T-helper 1 cell treated with Interleukin-12 subunit alpha and Interleukin-12 subunit beta and Interleukin-4 antibody, amounts not matched to agents 30 μg/mL and 1 μg/mL, for 36 hours (primary cell): Measurements from ENCODE around the gene SLC35F1.
"Not testable (repeated sequence)": the region's sequence is repeated elsewhere in the genome, so short reads cannot be mapped to it uniquely, and the experiment has no call there.

Experiments
- H3K27ac Mint-ChIP-seq: one replicate; pipeline ENCODE4 v1.8.0; 2021; ENCODE audit warnings: mild to moderate bottlenecking, mixed read lengths
- H3K27me3 Mint-ChIP-seq: one replicate; pipeline ENCODE4 v1.8.0; 2021; ENCODE audit warnings: low read depth, mixed read lengths
- H3K36me3 Mint-ChIP-seq: one replicate; pipeline ENCODE4 v1.8.0; 2021; ENCODE audit warnings: low read depth, mixed read lengths
- H3K4me1 Mint-ChIP-seq: one replicate; pipeline ENCODE4 v1.8.0; 2021; ENCODE audit warnings: low read depth, mixed read lengths
- H3K4me3 Mint-ChIP-seq: one replicate; pipeline ENCODE4 v1.8.0; 2021; ENCODE audit warnings: mild to moderate bottlenecking, moderate library complexity, mixed read lengths
- H3K9me3 Mint-ChIP-seq: one replicate; pipeline ENCODE4 v1.8.0; 2021; ENCODE audit warnings: mixed read lengths

The SLC35F1 gene

DNA sequence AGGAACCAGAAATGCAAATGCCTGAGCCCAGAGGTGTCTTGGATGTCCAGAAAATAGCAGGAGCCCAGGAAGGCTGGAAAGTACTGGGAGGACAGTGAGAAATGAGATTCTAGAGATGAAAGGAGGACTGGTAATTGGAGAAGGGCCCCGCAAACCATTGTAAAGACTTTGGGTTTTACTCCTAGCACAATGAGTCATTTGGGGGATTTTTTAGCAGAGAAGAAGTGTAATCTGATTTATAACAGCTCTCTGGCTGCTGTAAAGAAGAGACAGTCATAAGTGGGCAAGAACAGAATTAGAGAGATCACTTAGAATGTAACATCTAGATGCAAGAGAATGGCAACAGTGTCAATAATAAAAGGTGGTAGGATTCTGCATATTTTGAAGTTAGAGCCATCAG lies 40.2 kb downstream of the SLC35F1 start:
- H3K27me3 Mint-ChIP-seq: no peaks in the 10 kb centered on the region
- H3K4me1 Mint-ChIP-seq: peaks cover 2% of the 10 kb centered on the region
- no peak overlapping the region for H3K27ac Mint-ChIP-seq
- H3K4me3 Mint-ChIP-seq: no peak overlapping the region
- H3K9me3 Mint-ChIP-seq: no peaks in the 10 kb centered on the region
- no peaks in the 10 kb centered on the region for H3K36me3 Mint-ChIP-seq

DNA sequence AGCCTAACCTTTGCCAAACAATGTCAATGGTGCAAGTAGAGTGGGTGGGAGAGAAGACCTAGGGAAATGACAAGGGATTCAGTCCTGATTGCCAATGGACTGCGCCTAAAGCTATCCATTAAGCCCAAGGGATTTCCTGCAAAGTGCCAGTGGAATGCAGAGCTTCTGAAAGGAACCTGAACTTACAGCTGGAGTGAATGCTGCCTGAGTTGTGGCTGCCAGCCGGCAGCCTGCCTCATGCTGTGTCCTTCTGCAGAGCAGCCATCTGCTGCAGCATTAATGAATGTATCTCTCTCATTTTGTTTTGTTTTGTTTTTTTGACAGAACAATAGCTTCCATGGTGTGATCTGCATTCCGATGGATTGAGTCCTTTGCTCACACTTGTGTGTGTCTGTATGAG lies 44.7 kb downstream of the SLC35F1 start:
- Mint-ChIP-seq H3K4me1 (no peaks in the 10 kb centered on the region), H3K9me3 (no peaks in the 10 kb centered on the region), H3K36me3 (no peaks in the 10 kb centered on the region), H3K4me3 (no peak overlapping the region), H3K27ac (no peak overlapping the region), H3K27me3 (no peaks in the 10 kb centered on the region)

DNA sequence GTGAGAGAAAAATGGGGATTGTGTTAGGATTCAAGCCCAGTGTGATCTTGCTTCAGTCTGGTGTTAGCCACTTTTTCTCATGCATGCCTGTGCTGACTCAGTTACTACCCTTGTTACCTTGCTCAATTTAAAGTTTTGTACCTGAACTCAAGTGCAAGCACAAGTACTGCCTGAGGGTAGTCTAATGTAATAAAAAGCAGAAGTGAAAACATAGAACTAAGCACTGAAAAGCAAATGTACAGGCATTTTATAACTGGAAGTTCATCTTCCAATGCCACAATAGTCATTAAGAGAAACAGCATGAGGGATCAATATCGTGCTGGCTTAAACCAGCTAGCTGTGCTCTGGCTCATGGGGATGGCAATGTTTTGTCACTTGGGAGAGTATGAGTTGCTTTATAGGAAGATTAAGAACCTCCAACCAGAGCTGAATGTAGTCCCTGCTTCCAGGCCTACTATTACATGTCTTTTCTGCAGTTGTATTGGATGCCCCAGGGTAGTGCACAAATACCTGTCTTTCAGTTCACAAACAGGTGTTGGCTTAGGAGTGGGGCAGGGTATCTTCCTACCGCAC lies 48.7 kb downstream of the SLC35F1 start:
- Mint-ChIP-seq H3K9me3 (no peaks in the 10 kb centered on the region), H3K4me1 (no peaks in the 10 kb centered on the region), H3K27ac (no peak overlapping the region), H3K4me3 (no peak overlapping the region), H3K27me3 (no peaks in the 10 kb centered on the region), H3K36me3 (no peaks in the 10 kb centered on the region)

DNA sequence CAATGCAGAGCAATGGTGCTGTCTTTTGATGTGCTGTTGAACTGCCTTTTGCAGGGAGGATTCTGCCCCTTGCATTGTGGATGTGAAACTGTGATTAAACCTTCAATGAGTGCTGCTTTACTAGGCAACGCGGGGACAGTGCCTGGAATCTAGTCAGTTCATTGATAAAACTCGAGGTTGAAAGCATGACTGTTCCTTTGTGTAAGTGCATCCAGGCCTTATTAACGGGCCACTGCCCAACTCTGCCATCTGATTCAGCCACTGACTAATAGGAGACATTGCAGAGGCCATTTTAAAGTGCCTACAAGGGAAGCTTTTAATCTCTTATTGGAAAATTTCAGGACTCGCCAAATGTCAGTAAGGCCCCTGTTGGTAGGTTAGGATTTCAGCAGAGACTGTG lies 49.3 kb downstream of the SLC35F1 start:
- no peaks in the 10 kb centered on the region for H3K9me3 Mint-ChIP-seq
- H3K4me1 Mint-ChIP-seq: no peaks in the 10 kb centered on the region
- no peak overlapping the region for H3K4me3 Mint-ChIP-seq
- no peaks in the 10 kb centered on the region for H3K27me3 Mint-ChIP-seq
- no peaks in the 10 kb centered on the region for H3K36me3 Mint-ChIP-seq
- no peak overlapping the region for H3K27ac Mint-ChIP-seq

DNA sequence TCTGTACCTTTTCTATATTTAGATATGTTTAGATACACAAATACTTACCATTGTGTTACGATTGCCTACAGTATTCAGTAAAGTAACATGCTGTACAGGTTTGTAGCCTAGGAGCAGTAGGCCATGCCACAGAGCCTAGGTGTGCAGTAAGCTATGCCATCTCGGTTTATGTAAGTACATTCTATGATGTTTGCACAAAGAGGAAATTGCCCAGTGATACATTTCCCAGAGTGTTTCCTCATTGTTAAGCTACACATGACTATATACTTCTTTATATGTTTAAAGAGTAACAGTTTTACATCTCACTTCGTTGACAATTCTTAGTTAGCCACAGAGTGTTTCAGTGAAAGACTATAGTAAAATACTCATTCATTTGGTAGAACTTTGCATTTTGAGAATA lies 51.5 kb downstream of the SLC35F1 start:
- H3K36me3 Mint-ChIP-seq: no peaks in the 10 kb centered on the region
- no peak overlapping the region for H3K27ac Mint-ChIP-seq
- H3K4me3 Mint-ChIP-seq: no peak overlapping the region
- no peaks in the 10 kb centered on the region for H3K4me1 Mint-ChIP-seq
- H3K27me3 Mint-ChIP-seq: no peaks in the 10 kb centered on the region
- no peaks in the 10 kb centered on the region for H3K9me3 Mint-ChIP-seq

DNA sequence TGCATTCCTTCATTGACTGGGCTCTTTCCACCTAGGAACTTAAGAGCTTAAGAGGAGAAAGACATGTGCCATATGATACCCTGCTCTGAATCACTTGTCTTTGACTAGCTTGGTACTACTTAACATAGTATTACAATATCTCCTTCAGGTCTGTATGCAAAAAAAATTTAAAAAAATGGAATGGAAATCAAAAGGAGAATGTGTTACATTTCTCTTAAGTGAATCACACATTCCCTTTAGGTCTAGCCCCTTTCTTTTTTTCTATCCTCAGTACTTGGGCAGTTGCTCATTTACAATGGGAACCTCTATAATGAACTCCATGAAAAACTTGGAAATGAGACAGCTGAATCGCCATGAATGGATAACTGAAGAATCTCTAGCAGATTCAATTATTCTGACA lies 53.8 kb downstream of the SLC35F1 start:
- no peak overlapping the region for H3K4me3 Mint-ChIP-seq
- H3K27me3 Mint-ChIP-seq: no peaks in the 10 kb centered on the region
- H3K27ac Mint-ChIP-seq: no peak overlapping the region
- H3K36me3 Mint-ChIP-seq: no peaks in the 10 kb centered on the region
- peaks cover 6% of the 10 kb centered on the region for H3K9me3 Mint-ChIP-seq
- no peaks in the 10 kb centered on the region for H3K4me1 Mint-ChIP-seq

DNA sequence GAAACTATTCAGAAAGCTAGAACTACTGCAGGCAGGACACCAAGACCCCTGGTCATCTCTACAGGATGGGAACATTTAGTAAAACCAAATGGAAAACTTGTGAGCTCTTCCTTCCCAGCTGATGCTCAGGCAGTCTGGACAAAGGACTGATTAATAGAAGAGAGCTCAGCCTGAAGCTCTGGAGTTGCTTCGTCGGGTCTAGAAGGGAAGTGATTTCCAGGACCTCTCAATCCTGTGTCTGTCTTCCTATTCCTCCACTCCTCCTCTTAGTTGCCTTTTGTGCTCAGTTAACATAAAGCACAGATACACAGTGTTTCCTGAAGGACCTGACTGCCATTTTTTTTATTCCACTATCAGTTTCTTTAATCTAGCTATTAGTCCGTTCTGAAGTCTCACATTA lies 54.2 kb downstream of the SLC35F1 start:
- H3K36me3 Mint-ChIP-seq: no peaks in the 10 kb centered on the region
- H3K4me3 Mint-ChIP-seq: no peak overlapping the region
- no peak overlapping the region for H3K27ac Mint-ChIP-seq
- no peaks in the 10 kb centered on the region for H3K4me1 Mint-ChIP-seq
- H3K9me3 Mint-ChIP-seq: peaks cover 8% of the 10 kb centered on the region
- no peaks in the 10 kb centered on the region for H3K27me3 Mint-ChIP-seq

DNA sequence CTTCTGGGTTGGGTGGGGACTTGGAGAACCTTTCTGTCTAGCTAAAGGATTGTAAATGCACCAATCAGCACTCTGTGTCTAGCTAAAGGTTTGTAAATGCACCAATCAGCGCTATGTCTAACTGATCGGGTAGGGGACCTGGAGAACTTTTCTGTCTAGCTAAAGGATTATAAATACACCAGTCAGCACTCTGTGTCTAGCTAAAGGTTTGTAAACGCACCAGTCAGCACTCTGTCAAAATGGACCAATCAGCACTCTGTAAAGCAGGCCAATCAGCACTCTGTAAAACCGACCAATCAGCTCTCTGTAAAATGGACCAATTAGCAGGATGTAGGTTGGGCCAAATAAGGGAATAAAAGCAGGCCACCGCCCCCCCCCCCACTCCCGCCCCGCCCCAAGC lies 58.7 kb downstream of the SLC35F1 start:
- H3K4me3 Mint-ChIP-seq, H3K4me1 Mint-ChIP-seq, H3K27ac Mint-ChIP-seq, H3K27me3 Mint-ChIP-seq, H3K36me3 Mint-ChIP-seq: not testable (repeated sequence)
- H3K9me3 Mint-ChIP-seq: peaks cover 12% of the 10 kb centered on the region

DNA sequence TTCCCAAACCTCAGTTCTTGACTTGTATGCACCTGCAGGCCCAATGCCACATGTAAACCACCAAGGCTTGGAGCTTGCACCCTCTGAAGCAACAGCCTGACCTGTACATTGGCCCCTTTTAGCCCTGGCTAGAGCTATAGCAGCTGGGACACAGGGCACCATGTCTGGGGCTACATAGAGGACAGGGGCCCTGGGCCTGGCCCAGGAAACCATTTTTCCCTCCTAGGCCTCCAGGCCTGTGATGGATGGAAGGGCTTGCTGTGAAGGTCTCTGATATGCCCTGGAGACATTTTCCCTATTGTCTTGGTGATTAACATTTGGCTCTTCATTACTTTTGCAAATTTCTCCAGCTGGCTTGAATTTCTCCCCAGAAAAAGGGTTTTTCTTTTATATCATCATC lies 64.6 kb downstream of the SLC35F1 start:
- Mint-ChIP-seq H3K27ac (no peak overlapping the region), H3K36me3 (no peaks in the 10 kb centered on the region), H3K27me3 (no peaks in the 10 kb centered on the region), H3K4me3 (no peak overlapping the region), H3K9me3 (peaks cover 7% of the 10 kb centered on the region), H3K4me1 (no peaks in the 10 kb centered on the region)

DNA sequence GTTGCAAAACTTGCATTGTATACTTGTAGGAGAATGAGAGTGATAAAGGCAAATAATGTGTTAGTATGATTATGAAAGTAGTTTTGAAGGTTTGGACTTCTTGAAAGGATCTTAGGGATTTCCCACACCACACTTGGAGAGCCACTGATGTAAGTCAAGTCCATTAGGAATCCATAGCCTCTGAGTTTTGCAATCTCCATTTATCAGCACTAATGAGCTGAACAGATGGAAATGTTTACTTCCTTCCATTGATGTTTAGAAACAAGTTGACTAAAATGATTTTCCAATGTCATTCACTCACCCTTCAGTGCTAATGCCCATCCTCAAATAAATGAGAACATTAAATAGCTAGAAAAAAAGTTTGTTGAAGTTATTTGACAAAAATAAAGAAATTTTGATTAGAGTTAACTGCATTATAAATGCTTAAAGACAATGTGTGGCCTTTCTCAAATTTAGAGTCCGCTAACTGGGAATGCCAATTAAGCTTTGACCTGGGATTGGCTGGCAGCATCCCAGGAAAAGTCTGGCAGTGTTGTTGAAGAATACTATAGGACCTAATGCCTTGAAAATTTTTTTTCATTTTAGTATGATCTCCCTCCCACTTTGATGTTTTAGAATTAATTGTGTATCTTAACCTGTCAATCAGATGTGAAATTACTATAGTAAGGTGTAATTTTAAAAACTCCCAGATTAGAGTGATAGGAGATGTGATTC lies 68.0 kb downstream of the SLC35F1 start:
- Mint-ChIP-seq H3K36me3 (no peaks in the 10 kb centered on the region), H3K4me3 (no peak overlapping the region), H3K4me1 (no peaks in the 10 kb centered on the region), H3K27me3 (peaks cover 8% of the 10 kb centered on the region), H3K9me3 (peaks cover 6% of the 10 kb centered on the region), H3K27ac (no peak overlapping the region)

DNA sequence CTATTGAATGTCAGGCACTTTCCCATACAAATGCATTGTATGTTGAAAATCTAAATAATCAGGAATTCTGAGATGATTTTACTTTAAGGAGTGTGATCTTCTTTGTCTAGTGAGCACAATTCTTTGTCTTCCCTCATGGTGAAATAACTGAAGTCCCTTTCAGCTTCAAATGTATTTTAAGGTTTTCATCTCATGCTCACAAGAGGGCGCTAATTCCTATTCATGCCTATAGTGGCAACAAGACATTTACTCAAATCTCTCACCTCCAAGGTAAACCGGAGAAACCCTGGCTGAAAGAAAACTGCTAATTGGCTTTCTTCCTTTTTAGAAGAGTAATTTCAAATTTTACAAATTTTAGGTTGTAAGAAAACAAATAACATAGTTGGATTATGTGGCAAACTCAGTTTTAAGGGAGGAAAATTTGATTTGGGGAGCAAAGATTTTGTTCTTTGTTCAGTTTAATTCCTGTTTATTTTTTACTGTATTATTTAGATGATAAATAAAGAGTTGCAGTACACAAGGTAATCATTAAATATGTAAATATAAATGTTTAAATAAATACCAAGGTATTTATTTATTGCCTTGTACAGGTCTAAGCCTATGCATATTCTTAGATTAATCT lies 69.1 kb downstream of the SLC35F1 start:
- H3K36me3 Mint-ChIP-seq: no peaks in the 10 kb centered on the region
- no peak overlapping the region for H3K4me3 Mint-ChIP-seq
- peaks cover 8% of the 10 kb centered on the region for H3K27me3 Mint-ChIP-seq
- no peak overlapping the region for H3K27ac Mint-ChIP-seq
- H3K4me1 Mint-ChIP-seq: no peaks in the 10 kb centered on the region
- H3K9me3 Mint-ChIP-seq: peaks cover 6% of the 10 kb centered on the region

DNA sequence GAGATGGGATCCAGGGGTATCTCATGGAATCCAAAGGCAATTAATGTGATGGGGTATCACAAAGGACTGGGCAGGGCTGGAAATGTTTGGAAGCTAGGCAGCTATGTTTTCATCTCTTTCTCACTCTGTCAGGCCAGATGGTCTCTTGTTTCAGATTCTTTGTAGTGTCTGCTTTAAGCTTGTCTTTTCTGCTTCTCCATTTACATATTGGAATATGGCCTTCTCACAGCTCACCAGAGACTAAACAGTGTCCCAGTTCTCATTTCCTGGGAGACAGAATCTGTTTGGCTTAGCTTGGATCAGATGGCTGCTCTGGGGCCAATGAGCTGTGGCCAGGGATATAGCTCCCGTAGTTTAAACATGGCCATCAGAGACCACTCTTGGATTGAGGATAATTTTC lies 78.9 kb downstream of the SLC35F1 start:
- Mint-ChIP-seq H3K27ac (no peak overlapping the region), H3K9me3 (no peaks in the 10 kb centered on the region), H3K27me3 (no peaks in the 10 kb centered on the region), H3K4me1 (no peaks in the 10 kb centered on the region), H3K36me3 (no peaks in the 10 kb centered on the region), H3K4me3 (no peak overlapping the region)

DNA sequence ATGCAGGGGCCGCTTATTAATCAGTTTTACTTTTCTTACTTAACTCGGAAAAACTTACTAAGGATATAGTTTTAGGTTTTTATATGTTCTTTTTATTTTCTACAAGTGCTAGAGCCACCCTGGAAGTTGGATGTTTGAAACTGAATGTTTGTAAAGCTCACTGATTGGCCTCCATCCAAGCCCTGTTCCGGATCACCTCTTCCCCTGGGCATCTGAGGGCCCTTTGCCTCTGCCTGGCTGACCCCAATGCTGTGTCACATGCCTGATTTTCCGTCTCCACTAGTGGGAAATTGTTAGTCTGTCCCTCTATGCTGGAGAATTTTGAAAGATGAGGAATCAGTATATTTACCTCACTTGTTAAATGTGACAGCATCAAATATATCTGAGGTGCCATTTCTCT lies 79.3 kb downstream of the SLC35F1 start:
- no peak overlapping the region for H3K27ac Mint-ChIP-seq
- no peaks in the 10 kb centered on the region for H3K27me3 Mint-ChIP-seq
- no peaks in the 10 kb centered on the region for H3K9me3 Mint-ChIP-seq
- no peak overlapping the region for H3K4me3 Mint-ChIP-seq
- no peaks in the 10 kb centered on the region for H3K36me3 Mint-ChIP-seq
- no peaks in the 10 kb centered on the region for H3K4me1 Mint-ChIP-seq

DNA sequence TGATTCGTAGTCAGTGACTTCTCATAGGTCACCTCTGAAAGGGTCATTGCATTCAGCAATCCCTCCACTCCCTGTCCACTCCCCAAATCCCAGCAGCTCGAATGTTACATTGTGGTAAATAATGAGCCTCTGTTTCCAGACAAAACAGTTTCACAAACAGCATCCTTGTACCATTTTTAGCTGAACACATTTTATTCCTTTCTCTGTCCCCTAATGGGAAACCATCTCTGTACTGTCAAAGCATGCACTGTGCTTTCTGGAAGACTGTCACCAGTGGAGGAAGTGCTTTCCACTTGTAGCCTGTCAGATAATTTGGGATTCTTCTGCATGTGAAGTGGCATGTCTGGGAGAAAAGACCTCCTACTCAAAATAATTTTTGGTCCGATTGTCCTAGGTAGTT lies 82.0 kb downstream of the SLC35F1 start:
- H3K9me3 Mint-ChIP-seq: no peaks in the 10 kb centered on the region
- no peaks in the 10 kb centered on the region for H3K36me3 Mint-ChIP-seq
- no peak overlapping the region for H3K4me3 Mint-ChIP-seq
- no peak overlapping the region for H3K27ac Mint-ChIP-seq
- no peaks in the 10 kb centered on the region for H3K4me1 Mint-ChIP-seq
- peaks cover 3% of the 10 kb centered on the region for H3K27me3 Mint-ChIP-seq

DNA sequence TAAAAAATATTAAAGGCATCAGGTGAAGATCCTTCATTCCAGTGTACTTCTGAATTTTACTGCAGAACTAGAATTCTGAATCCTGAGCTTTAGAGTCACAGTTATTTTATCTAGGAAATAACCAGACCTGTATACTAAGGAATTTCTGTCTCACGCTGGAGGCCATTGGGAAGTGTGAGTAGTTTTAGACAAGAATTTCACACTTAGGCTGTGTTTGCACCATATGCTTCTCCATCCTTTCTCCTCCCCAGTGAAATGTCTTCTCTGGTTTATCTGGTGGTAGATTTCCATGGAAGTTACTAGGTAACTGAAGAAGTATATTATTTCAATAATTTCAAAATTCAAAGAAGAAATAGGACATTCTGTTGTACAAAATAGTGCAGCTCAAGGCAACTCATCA lies 83.1 kb downstream of the SLC35F1 start:
- Mint-ChIP-seq H3K36me3 (no peaks in the 10 kb centered on the region), H3K9me3 (no peaks in the 10 kb centered on the region), H3K27ac (no peak overlapping the region), H3K4me3 (no peak overlapping the region), H3K27me3 (peaks cover 3% of the 10 kb centered on the region), H3K4me1 (no peaks in the 10 kb centered on the region)
